ENCODE data around the gene SLC52A3.

GRCh38 chr20:726160-726559 lies 42.1 kb downstream of the SLC52A3 start:
- TF ChIP-seq, protein P1, sequence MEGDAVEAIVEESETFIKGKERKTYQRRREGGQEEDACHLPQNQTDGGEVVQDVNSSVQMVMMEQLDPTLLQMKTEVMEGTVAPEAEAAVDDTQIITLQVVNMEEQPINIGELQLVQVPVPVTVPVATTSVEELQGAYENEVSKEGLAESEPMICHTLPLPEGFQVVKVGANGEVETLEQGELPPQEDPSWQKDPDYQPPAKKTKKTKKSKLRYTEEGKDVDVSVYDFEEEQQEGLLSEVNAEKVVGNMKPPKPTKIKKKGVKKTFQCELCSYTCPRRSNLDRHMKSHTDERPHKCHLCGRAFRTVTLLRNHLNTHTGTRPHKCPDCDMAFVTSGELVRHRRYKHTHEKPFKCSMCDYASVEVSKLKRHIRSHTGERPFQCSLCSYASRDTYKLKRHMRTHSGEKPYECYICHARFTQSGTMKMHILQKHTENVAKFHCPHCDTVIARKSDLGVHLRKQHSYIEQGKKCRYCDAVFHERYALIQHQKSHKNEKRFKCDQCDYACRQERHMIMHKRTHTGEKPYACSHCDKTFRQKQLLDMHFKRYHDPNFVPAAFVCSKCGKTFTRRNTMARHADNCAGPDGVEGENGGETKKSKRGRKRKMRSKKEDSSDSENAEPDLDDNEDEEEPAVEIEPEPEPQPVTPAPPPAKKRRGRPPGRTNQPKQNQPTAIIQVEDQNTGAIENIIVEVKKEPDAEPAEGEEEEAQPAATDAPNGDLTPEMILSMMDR (IDR thresholded peaks at IDR 0.05): no peak
- TF ChIP-seq POLR2AphosphoS5 (IDR thresholded peaks at IDR 0.05): no peak
